ENCODE data around the gene FN1.

Gene FN1

GRCh38 chr2:215354771-215355695 is 80.8 kb downstream of the FN1 start:
- TF ChIP-seq, protein P1, sequence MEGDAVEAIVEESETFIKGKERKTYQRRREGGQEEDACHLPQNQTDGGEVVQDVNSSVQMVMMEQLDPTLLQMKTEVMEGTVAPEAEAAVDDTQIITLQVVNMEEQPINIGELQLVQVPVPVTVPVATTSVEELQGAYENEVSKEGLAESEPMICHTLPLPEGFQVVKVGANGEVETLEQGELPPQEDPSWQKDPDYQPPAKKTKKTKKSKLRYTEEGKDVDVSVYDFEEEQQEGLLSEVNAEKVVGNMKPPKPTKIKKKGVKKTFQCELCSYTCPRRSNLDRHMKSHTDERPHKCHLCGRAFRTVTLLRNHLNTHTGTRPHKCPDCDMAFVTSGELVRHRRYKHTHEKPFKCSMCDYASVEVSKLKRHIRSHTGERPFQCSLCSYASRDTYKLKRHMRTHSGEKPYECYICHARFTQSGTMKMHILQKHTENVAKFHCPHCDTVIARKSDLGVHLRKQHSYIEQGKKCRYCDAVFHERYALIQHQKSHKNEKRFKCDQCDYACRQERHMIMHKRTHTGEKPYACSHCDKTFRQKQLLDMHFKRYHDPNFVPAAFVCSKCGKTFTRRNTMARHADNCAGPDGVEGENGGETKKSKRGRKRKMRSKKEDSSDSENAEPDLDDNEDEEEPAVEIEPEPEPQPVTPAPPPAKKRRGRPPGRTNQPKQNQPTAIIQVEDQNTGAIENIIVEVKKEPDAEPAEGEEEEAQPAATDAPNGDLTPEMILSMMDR (conservative IDR thresholded peaks at IDR 0.05; ENCODE audit: low read depth, low read length), result no peak
- DNase-seq (ENCODE audit: low read depth), result no peak
- no peak overlapping the region for H3K4me3 ChIP-seq (ENCODE audit: low read length)

- no peak for DNase-seq (ENCODE audit: low read depth)
- no peak overlapping the region for H3K4me3 ChIP-seq (ENCODE audit: low read length)
- TF ChIP-seq, protein P1 (conservative IDR thresholded peaks at IDR 0.05; ENCODE audit: low read depth, low read length), result no peak
Observed at GRCh38 chr2:215352602-215353001, 83.3 kb downstream of the FN1 start.

DNA sequence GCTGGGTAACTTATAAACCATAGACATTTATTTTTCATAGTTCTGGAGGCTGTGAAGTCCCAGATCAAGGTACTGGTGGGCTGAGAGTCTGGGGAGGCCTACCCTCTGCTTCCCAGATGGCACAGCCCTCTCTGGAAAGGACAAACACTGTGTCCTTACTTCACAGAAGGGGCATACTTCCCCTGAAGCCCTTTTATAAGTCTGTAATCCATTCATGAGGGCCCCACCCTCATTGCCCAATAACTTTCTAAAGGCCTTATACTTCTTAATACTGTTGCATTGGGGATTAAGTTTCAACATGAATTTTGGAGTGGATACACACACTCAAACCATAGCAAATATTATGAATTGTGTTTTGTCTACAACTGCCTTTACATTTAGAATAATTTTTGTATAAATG is 88.0 kb downstream of the FN1 start:
- no peak for DNase-seq (ENCODE audit: low read depth)
- no peak overlapping the region for H3K4me3 ChIP-seq (ENCODE audit: low read length)
- TF ChIP-seq, protein P1 (conservative IDR thresholded peaks at IDR 0.05; ENCODE audit: low read depth, low read length), result no peak

- DNase-seq (ENCODE audit: low read depth), result no peak
- H3K4me3 ChIP-seq (ENCODE audit: low read length), result no peak overlapping the region
- TF ChIP-seq, protein P1 (conservative IDR thresholded peaks at IDR 0.05; ENCODE audit: low read depth, low read length), result no peak
Observed at GRCh38 chr2:215338883-215339679, 96.8 kb downstream of the FN1 start.

- no peak overlapping the region for H3K4me3 ChIP-seq (ENCODE audit: low read length)
- TF ChIP-seq, protein P1 (conservative IDR thresholded peaks at IDR 0.05; ENCODE audit: low read depth, low read length), result no peak
- DNase-seq (ENCODE audit: low read depth), result no peak
Observed at GRCh38 chr2:215332872-215333595, 102.8 kb downstream of the FN1 start.

DNA sequence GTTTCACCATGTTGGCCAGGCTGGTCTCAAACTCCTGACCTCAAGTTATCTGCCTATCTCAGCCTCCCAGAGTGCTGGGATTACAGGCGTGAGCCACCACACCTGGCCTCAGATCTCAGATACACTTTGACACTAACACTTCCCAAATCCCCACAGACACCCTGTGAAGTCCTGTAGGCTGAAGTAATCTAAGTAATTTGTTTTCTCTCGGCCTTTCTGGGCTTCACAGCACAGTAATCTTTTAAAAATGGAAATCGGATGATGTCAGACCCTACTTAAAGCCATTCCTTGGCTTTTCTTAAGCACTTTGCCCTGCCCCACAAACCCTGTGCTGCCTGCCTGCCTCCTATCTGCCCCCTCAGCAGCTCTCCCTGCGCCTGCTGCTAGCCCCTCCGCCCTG is 107.8 kb downstream of the FN1 start:
- DNase-seq (ENCODE audit: low read depth), result no peak
- no peak overlapping the region for H3K4me3 ChIP-seq (ENCODE audit: low read length)
- TF ChIP-seq, protein P1 (conservative IDR thresholded peaks at IDR 0.05; ENCODE audit: low read depth, low read length), result no peak
